Naive thymus-derived CD4-positive, alpha-beta T cell (primary cell): ENCODE data around the gene ARF1. TPM values are rescaled to one million over a fixed set of nuclear protein-coding genes. Genes with fewer than 3 reads are reported as not detected.

ENCODE experiments used
- ATAC-seq: fragments of 150-1000 bp; cut with Tn5 transposase; 2 replicates; pipeline ENCODE4 v1.10.0; 2021; ENCODE audit warnings: mild to moderate bottlenecking, moderate library complexity
- CTCF ChIA-PET: fragments of 350-600 bp; sonication (Branson Sonifier 250); formaldehyde crosslinking; loops from one replicate; lab custom pipeline; 2021; ENCODE audit warnings: antibody characterized with exemption; lab: Charles Lee
- POLR2A ChIA-PET: fragments of 350-600 bp; sonication (Branson Sonifier 250); formaldehyde crosslinking; loops from one replicate; lab custom pipeline; 2021; ENCODE audit warnings: antibody characterized with exemption, inconsistent platforms; lab: Charles Lee
- DNase-seq, 9 donors: peaks; one replicate each; pipeline versions ENCODE4 v3.0.0 to v3.0.0-alpha.2; 2020 to 2022; ENCODE audit warnings: mixed read lengths in 1 of 9
- H3K27ac ChIP-seq: one replicate; pipeline ENCODE4 v1.7.0; 2013; ENCODE audit warnings: mild to moderate bottlenecking, low read depth, low read length, moderate library complexity
- H3K27me3 ChIP-seq, 2 donors: one replicate each; pipeline ENCODE4 v1.7.0; 2013; ENCODE audit warnings: low read length in 2 of 2, mild to moderate bottlenecking in 2 of 2, moderate library complexity in 2 of 2; ENCODE audit not compliant: control insufficient read depth in 2 of 2, insufficient read depth in 2 of 2
- H3K36me3 ChIP-seq, 3 experiments: 1 replicate in 2 of 3; 2 replicates in 1 of 3; pipeline ENCODE4 v1.7.0; 2013; ENCODE audit warnings: low read length in 3 of 3, mild to moderate bottlenecking in 3 of 3, moderate library complexity in 1 of 3; ENCODE audit not compliant: insufficient read depth in 3 of 3, control insufficient read depth in 2 of 3
- H3K4me1 ChIP-seq, 2 donors: one replicate each; pipeline ENCODE4 v1.7.0; 2013; ENCODE audit warnings: low read length in 2 of 2, mild to moderate bottlenecking in 2 of 2, moderate library complexity in 1 of 2; ENCODE audit not compliant: control insufficient read depth in 2 of 2, insufficient read depth in 2 of 2
- H3K4me3 ChIP-seq: 2 replicates; pipeline ENCODE4 v1.7.0; 2013; ENCODE audit warnings: mild to moderate bottlenecking, low read length
- H3K9me3 ChIP-seq, 3 experiments: 1 replicate in 2 of 3; 2 replicates in 1 of 3; pipeline ENCODE4 v1.7.0; 2013; ENCODE audit warnings: low read length in 3 of 3; ENCODE audit not compliant: control insufficient read depth in 2 of 3
- H3K27ac Mint-ChIP-seq, 9 donors: one replicate each; pipeline ENCODE4 v1.8.0; 2020 to 2022; ENCODE audit warnings: mixed read lengths in 9 of 9, mild to moderate bottlenecking in 8 of 9, moderate library complexity in 5 of 9, inconsistent platforms in 2 of 9
- H3K27me3 Mint-ChIP-seq, 5 donors: one replicate each; pipeline ENCODE4 v1.8.0; 2021 to 2022; ENCODE audit warnings: mixed read lengths in 5 of 5, mild to moderate bottlenecking in 1 of 5
- H3K36me3 Mint-ChIP-seq, 5 donors: one replicate each; pipeline ENCODE4 v1.8.0; 2020 to 2022; ENCODE audit warnings: mixed read lengths in 5 of 5, mild to moderate bottlenecking in 3 of 5, inconsistent platforms in 1 of 5
- H3K4me1 Mint-ChIP-seq, 7 donors: one replicate each; pipeline ENCODE4 v1.8.0; 2020 to 2022; ENCODE audit warnings: mixed read lengths in 7 of 7, mild to moderate bottlenecking in 3 of 7, inconsistent platforms in 1 of 7
- H3K4me3 Mint-ChIP-seq, 10 donors: one replicate each; pipeline ENCODE4 v1.8.0; 2020 to 2022; ENCODE audit warnings: mild to moderate bottlenecking in 10 of 10, mixed read lengths in 10 of 10, moderate library complexity in 6 of 10, inconsistent platforms in 2 of 10
- H3K9me3 Mint-ChIP-seq, 11 donors: one replicate each; pipeline ENCODE4 v1.8.0; 2020 to 2022; ENCODE audit warnings: mixed read lengths in 11 of 11, mild to moderate bottlenecking in 4 of 11, inconsistent platforms in 1 of 11, moderate library complexity in 1 of 11
- intact Hi-C, 2 donors: fragments of 100-400 bp; cut with micrococcal nuclease; formaldehyde crosslinking; loops; one replicate each; pipeline ENCODE4 v1.15.1; 2023
- polyA plus RNA-seq, 2 donors: library from polyadenylated mRNA; unstranded; fragments of 300-500 nt; fragmentation: Illumina TruSeq; gene quantifications; one replicate each; pipeline ENCODE4 v1.2.3, GENCODE V29; 2021
- total RNA-seq, 6 experiments: library from RNA in 5 of 6; stranded (reverse) in 5 of 6; gene quantifications; 1 replicate in 5 of 6; 2 replicates in 1 of 6; pipeline ENCODE4 v1.2.3 and lab custom pipeline; 2021 to 2026

Gene ARF1
- total and polyA plus RNA-seq, 7 experiments from 2014 or later, result 198 to 434 (median 344) TPM

DNA sequence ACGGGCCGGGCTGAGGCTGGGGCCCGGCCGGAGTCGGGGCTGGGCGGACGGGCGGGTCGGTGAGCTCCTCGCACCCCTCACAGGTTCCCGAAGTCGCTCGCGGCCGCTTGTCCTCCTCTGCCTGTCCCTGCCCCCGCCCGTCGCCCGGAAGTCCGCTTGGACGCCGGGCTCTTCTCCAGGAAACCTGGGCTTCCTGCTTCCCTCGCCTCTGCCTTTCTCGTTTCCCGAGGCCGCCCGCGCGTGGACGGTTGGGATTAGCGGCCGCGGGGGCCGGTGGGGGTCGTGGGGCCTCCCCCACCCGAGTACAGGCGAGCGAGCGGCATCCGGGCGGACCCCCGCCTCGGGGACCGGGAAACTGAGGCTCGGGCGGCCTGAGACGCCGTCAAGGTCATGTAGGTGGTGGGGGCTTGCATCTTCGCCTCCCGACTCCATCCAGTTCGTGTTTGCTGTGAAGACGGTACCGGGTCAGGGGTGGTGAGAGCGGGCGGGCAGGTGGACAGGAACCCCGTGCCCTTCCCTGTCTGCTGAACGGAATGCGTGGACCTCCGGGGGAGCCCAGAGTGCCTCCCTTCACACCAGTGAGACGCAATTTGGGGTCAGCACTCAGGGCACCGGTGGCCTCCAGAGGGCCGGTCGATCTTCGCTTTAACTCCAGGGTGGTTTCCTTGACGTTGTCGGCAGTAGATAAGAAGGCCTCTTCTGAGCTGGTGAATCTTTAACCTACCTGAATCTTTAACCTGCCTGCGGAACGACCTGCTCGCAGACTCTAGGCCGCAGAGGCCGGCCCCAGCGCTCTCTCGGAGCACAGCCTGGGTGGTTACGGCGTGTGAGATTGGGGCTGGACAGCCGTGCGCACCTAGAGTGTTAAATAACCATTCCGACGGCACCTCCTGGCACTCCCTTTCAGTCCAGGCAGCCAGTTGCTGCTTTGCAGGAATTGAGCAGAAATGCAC is 686 bp downstream of the ARF1 start:
- CTCF ChIA-PET, result interaction anchor here (1.4 kb wide), 1 partner anchor 26 kb away, joined by 3 read pairs; the partner anchor contains the start of gene MRPL55
- Histone ChIP-seq H3K4me1 (peaks cover 50 to 52% of the 10 kb centered on the region in 2 donors), H3K36me3 (peaks cover 0 to 11% (median 0%) of the 10 kb centered on the region in 3 experiments), H3K4me3 (peak overlapping the region; percentile 87), H3K9me3 (no peaks in the 10 kb centered on the region), H3K27me3 (no peaks in the 10 kb centered on the region), H3K27ac (peak overlapping the region; percentile 97)
- intact Hi-C loops, result loop anchor here (1.0 to 10.0 kb wide), 17 partner anchors 20 to 1348 kb away; partner anchors contain the start of genes C1orf35 (in 2 of the 2), GUK1 (in 2 of the 2), JMJD4 (in 2 of the 2) and MRPL55 (in 2 of the 2)
- DNase-seq (peak in 2 of 9 donors; percentile 27), ATAC-seq (peak; percentile 5)
- H3K9me3 Mint-ChIP-seq, result no peaks in the 10 kb centered on the region
- peak overlapping the region; percentile 89 to 97 (median 95) for H3K4me3 Mint-ChIP-seq
- peak overlapping the region; percentile 76 to 97 (median 95) for H3K27ac Mint-ChIP-seq
- no peaks in the 10 kb centered on the region for H3K27me3 Mint-ChIP-seq
- POLR2A ChIA-PET, result interaction anchor here (0.6 to 2.5 kb wide), 19 partner anchors 9 to 403 kb away, joined by 3 to 10 read pairs (median 6); partner anchors contain the start of genes C1orf35, GUK1, IBA57 and MRPL55
- peaks cover 42 to 75% (median 61%) of the 10 kb centered on the region in 7 donors for H3K4me1 Mint-ChIP-seq
- peaks cover 0 to 19% (median 0%) of the 10 kb centered on the region in 5 donors for H3K36me3 Mint-ChIP-seq

- ATAC-seq (no peak), DNase-seq (no peak)
- Histone ChIP-seq H3K9me3 (no peaks in the 10 kb centered on the region), H3K36me3 (peaks cover 0 to 11% (median 0%) of the 10 kb centered on the region in 3 experiments), H3K4me1 (peaks cover 57 to 59% of the 10 kb centered on the region in 2 donors), H3K27me3 (no peaks in the 10 kb centered on the region), H3K4me3 (peak overlapping the region; percentile 87), H3K27ac (peak overlapping the region; percentile 97)
- intact Hi-C loops, result loop anchor here in 1 of 2 donors (2.0 to 10.0 kb wide), 4 partner anchors 373 to 1349 kb away; partner anchors contain the start of genes COQ8A and ITPKB
- no peaks in the 10 kb centered on the region for H3K9me3 Mint-ChIP-seq
- ChIA-PET POLR2A (interaction anchor here (0.9 to 2.5 kb wide), 8 partner anchors 8 to 81 kb away, joined by 3 to 10 read pairs (median 6); partner anchors contain the start of genes IBA57 and MRPL55), CTCF (no interaction called here)
- peaks cover 0 to 19% (median 0%) of the 10 kb centered on the region in 5 donors for H3K36me3 Mint-ChIP-seq
- no peaks in the 10 kb centered on the region for H3K27me3 Mint-ChIP-seq
- H3K4me1 Mint-ChIP-seq, result peaks cover 49 to 78% (median 63%) of the 10 kb centered on the region in 7 donors
- peak overlapping the region; percentile 89 to 97 (median 95) for H3K4me3 Mint-ChIP-seq
- H3K27ac Mint-ChIP-seq, result peak overlapping the region; percentile 76 to 97 (median 95)
These were observed 1.4 kb downstream of the ARF1 start for GRCh38 chr1:228083871-228084278.

DNA sequence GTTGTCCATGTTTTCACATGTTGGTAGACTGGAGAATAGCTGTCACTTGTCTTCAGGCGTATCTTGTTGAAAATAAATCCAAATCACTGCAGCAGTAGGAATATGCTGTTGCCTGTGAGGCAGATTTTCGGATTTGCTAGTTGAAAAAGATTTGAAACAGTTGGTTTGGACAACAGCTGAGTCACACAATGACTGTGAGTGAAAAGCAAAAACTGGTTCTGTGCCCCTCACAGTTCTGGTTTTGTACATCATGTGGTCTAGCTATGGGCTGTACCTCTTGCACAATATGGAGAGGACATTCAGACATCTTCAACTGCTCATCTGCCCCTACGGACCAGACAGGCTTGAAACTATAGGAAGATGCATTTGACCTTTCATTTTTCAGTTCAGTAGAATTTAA is 1.8 kb downstream of the ARF1 start:
- Mint-ChIP-seq H3K27me3 (no peaks in the 10 kb centered on the region), H3K9me3 (no peaks in the 10 kb centered on the region), H3K4me1 (peaks cover 53 to 78% (median 64%) of the 10 kb centered on the region in 7 donors), H3K36me3 (peaks cover 0 to 19% (median 0%) of the 10 kb centered on the region in 5 donors), H3K4me3 (peak overlapping the region; percentile 89 to 97 (median 95)), H3K27ac (peak overlapping the region; percentile 48 to 97 (median 94))
- no peak for ATAC-seq
- ChIA-PET POLR2A (interaction anchor here (0.9 to 2.4 kb wide), 4 partner anchors 14 to 81 kb away, joined by 4 to 10 read pairs (median 6); partner anchors contain the start of genes IBA57 and MRPL55), CTCF (interaction anchor here (0.7 kb wide), 1 partner anchor 20 kb away, joined by 3 read pairs; no protein-coding TSS in a partner anchor)
- Histone ChIP-seq H3K27me3 (no peaks in the 10 kb centered on the region), H3K27ac (peak overlapping the region; percentile 97), H3K36me3 (peaks cover 0 to 11% (median 0%) of the 10 kb centered on the region in 3 experiments), H3K4me3 (peak overlapping the region; percentile 87), H3K9me3 (no peaks in the 10 kb centered on the region), H3K4me1 (peaks cover 61 to 63% of the 10 kb centered on the region in 2 donors)
- no peak for DNase-seq
- intact Hi-C loops, result loop anchor here in 1 of 2 donors (10.0 kb wide), 2 partner anchors 1140 to 1350 kb away; partner anchors contain the start of genes COQ8A and ITPKB

- H3K27me3 ChIP-seq, result no peaks in the 10 kb centered on the region
- peaks cover 0 to 20% (median 0%) of the 10 kb centered on the region in 5 donors for H3K36me3 Mint-ChIP-seq
- ATAC-seq (no peak), DNase-seq (no peak)
- CTCF ChIA-PET, result interaction anchor here (0.7 kb wide), 1 partner anchor 19 kb away, joined by 3 read pairs; no protein-coding TSS in a partner anchor
- intact Hi-C loops, result loop anchor here in 1 of 2 donors (10.0 kb wide), 2 partner anchors 1140 to 1350 kb away; partner anchors contain the start of genes COQ8A and ITPKB
- peaks cover 0 to 11% (median 0%) of the 10 kb centered on the region in 3 experiments for H3K36me3 ChIP-seq
- H3K27ac ChIP-seq, result peak overlapping the region; percentile 97
- no peaks in the 10 kb centered on the region for H3K27me3 Mint-ChIP-seq
- POLR2A ChIA-PET, result interaction anchor here (0.9 to 1.7 kb wide), 3 partner anchors 17 to 81 kb away, joined by 4 to 6 read pairs (median 6); partner anchors contain the start of genes IBA57 and MRPL55
- H3K4me1 ChIP-seq, result peaks cover 66 to 68% of the 10 kb centered on the region in 2 donors
- peak overlapping the region; percentile 87 for H3K4me3 ChIP-seq
- H3K4me1 Mint-ChIP-seq, result peaks cover 56 to 81% (median 67%) of the 10 kb centered on the region in 7 donors
- H3K9me3 Mint-ChIP-seq, result no peaks in the 10 kb centered on the region
- peak overlapping the region; percentile 48 to 97 (median 94) for H3K27ac Mint-ChIP-seq
- no peaks in the 10 kb centered on the region for H3K9me3 ChIP-seq
- H3K4me3 Mint-ChIP-seq, result peak overlapping the region; percentile 89 to 97 (median 95)
These were observed 2.3 kb downstream of the ARF1 start for GRCh38 chr1:228084797-228085196.

DNA sequence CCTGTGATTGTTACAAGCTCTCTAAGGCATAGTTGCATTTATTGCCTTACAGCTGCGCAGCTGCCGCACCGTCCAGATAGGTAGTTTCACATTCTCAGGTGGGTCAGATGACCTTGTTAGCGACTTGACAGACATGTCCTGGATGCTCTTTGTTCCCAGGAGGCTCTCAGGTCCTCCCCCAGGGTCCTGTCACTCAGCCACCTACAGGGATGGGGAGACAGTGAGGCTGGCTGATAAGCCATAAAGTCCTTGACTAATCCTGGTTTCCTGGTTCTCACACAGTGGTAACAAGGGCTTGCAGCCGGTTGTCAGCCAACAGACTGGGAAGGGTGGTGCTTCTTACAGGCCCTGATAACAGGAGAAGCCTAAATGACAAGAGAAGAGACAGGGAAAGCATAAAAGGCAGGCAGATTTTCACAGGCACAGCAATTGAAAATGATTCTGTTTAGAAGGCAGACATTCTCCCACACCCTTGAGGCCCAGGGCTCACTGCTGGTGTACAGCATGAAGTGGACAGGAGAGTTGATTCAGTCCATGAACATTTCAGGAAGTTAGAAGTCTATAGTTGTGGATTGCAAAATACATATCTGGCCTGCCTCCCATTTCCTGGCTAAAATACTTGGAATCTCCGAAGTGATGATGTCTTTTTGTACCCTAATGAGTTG is 2.9 kb downstream of the ARF1 start:
- H3K4me3 ChIP-seq, result peak overlapping the region; percentile 87
- peaks cover 0 to 11% (median 0%) of the 10 kb centered on the region in 3 experiments for H3K36me3 ChIP-seq
- intact Hi-C loops, result loop anchor here in 1 of 2 donors (10.0 kb wide), 2 partner anchors 1141 to 1351 kb away; partner anchors contain the start of genes COQ8A and ITPKB
- CTCF ChIA-PET, result no interaction called here
- DNase-seq (no peak), ATAC-seq (no peak)
- no peaks in the 10 kb centered on the region for H3K27me3 ChIP-seq
- Mint-ChIP-seq H3K4me3 (peak overlapping the region; percentile 89 to 97 (median 95)), H3K27ac (peak overlapping the region; percentile 40 to 97 (median 89)), H3K4me1 (peaks cover 61 to 81% (median 73%) of the 10 kb centered on the region in 7 donors), H3K9me3 (no peaks in the 10 kb centered on the region), H3K27me3 (no peaks in the 10 kb centered on the region), H3K36me3 (peaks cover 0 to 22% (median 0%) of the 10 kb centered on the region in 5 donors)
- POLR2A ChIA-PET, result no interaction called here
- peaks cover 72 to 74% of the 10 kb centered on the region in 2 donors for H3K4me1 ChIP-seq
- no peaks in the 10 kb centered on the region for H3K9me3 ChIP-seq
- peak overlapping the region; percentile 97 for H3K27ac ChIP-seq
